Ascending aorta (tissue), 2 donors: Measurements from ENCODE around the gene PI4KB. TPM values are rescaled to one million over a fixed set of nuclear protein-coding genes. Genes with fewer than 3 reads are reported as not detected.

Source experiments
- DNase-seq, 2 donors: peaks; one replicate each; pipeline ENCODE4 v3.0.0-alpha.2; 2019; ENCODE audit warnings: low spot score in 2 of 2
- H3K27ac ChIP-seq, 2 donors: fragments of 200-600 bp; sonication (generic); one replicate each; pipeline ENCODE4 v1.5.1; 2016 to 2017; ENCODE audit warnings: mild to moderate bottlenecking in 1 of 2
- H3K27me3 ChIP-seq: fragments of 200-600 bp; sonication (generic); one replicate; pipeline ENCODE4 v1.5.1; 2017
- H3K36me3 ChIP-seq, 2 donors: fragments of 200-600 bp; sonication (generic); one replicate each; pipeline ENCODE4 v1.5.1; 2016
- H3K4me1 ChIP-seq, 2 donors: fragments of 200-600 bp; sonication (generic); one replicate each; pipeline ENCODE4 v1.5.1; 2016 to 2017; ENCODE audit warnings: mild to moderate bottlenecking in 1 of 2
- H3K4me3 ChIP-seq, 2 donors: fragments of 200-600 bp; sonication (generic); one replicate each; pipeline ENCODE4 v1.5.1; 2016 to 2017; ENCODE audit warnings: mild to moderate bottlenecking in 1 of 2
- H3K9me3 ChIP-seq, 2 donors: fragments of 200-600 bp; sonication (generic); one replicate each; pipeline ENCODE4 v1.5.1; 2016
- intact Hi-C: fragments of 100-400 bp; cut with DNase I; formaldehyde crosslinking; loops from one replicate; pipeline ENCODE4 v1.15.1; 2023
- total RNA-seq: library from RNA; depleted of rRNA; stranded (reverse); fragments of >200 nt; gene quantifications from one replicate; pipeline ENCODE4 v1.1.0, GENCODE V29; 2016
- TF ChIP-seq, protein P1 (sequence below), 3 experiments: fragments of 200-600 bp in 2 of 3; fragments of 450-650 bp in 1 of 3; sonication (generic) in 2 of 3; IDR thresholded peaks; one replicate each; pipeline ENCODE4 v1.5.1; 2016 to 2019; ENCODE audit warnings: antibody characterized with exemption in 3 of 3, mild to moderate bottlenecking in 1 of 3, moderate library complexity in 1 of 3

Gene PI4KB
- total RNA-seq, 1 donor from 2014 or later: 94.8 TPM

DNA sequence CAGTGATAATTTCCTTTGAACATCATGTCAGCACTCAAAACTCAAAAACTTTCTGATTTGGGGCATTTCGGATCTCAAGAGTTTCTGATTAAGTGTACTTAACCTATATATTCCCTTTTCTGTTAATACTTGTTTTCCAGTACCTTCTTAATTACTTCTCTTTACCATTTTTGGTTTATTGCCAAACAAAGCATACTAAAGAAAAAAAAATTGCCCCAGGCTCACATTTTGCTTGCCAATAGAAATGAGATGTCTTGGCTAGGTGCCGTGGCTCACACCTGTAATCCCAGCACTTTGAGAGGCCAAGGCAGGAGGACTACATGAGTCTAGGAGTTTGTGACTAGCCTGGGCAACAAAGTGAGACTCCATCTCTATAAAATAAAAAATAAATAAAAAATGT is 67.9 kb downstream of the PI4KB start:
- Histone ChIP-seq H3K27ac (no peak overlapping the region), H3K9me3 (no peaks in the 10 kb centered on the region), H3K4me1 (peaks cover 0 to 7% of the 10 kb centered on the region in 2 donors), H3K4me3 (no peak overlapping the region), H3K36me3 (peaks cover 19 to 23% of the 10 kb centered on the region in 2 donors), H3K27me3 (no peaks in the 10 kb centered on the region)
- DNase-seq: no peak
- intact Hi-C loops: no loop called here
- TF ChIP-seq, protein P1, sequence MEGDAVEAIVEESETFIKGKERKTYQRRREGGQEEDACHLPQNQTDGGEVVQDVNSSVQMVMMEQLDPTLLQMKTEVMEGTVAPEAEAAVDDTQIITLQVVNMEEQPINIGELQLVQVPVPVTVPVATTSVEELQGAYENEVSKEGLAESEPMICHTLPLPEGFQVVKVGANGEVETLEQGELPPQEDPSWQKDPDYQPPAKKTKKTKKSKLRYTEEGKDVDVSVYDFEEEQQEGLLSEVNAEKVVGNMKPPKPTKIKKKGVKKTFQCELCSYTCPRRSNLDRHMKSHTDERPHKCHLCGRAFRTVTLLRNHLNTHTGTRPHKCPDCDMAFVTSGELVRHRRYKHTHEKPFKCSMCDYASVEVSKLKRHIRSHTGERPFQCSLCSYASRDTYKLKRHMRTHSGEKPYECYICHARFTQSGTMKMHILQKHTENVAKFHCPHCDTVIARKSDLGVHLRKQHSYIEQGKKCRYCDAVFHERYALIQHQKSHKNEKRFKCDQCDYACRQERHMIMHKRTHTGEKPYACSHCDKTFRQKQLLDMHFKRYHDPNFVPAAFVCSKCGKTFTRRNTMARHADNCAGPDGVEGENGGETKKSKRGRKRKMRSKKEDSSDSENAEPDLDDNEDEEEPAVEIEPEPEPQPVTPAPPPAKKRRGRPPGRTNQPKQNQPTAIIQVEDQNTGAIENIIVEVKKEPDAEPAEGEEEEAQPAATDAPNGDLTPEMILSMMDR (IDR thresholded peaks at IDR 0.05): no peak

DNA sequence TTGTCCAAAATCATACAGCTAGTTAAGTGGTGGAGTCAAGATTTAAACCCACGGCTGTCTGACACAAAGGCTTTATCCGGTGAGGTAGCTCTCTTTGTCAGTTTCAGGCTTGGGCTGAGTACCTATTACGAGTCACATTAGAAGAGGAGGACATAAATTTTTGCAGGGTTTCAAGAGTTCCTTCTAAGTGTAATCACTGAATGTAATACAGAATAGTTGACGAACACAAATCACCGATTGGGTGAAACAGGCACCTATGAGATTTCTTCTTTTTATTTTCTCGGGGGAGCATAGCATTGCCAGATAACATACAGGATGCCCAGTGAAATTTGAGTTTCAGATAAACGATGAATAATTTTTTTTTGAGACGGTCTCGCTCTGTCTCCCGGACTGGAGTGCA is 71.8 kb downstream of the PI4KB start:
- Histone ChIP-seq H3K36me3 (no peaks in the 10 kb centered on the region), H3K4me1 (peaks cover 0 to 7% of the 10 kb centered on the region in 2 donors), H3K4me3 (peak overlapping the region; percentile 81 to 82), H3K27me3 (no peaks in the 10 kb centered on the region), H3K9me3 (no peaks in the 10 kb centered on the region), H3K27ac (peak overlapping the region; percentile 88 to 89)
- intact Hi-C loops: no loop called here
- TF ChIP-seq, protein P1 (IDR thresholded peaks at IDR 0.05): no peak
- no peak for DNase-seq

DNA sequence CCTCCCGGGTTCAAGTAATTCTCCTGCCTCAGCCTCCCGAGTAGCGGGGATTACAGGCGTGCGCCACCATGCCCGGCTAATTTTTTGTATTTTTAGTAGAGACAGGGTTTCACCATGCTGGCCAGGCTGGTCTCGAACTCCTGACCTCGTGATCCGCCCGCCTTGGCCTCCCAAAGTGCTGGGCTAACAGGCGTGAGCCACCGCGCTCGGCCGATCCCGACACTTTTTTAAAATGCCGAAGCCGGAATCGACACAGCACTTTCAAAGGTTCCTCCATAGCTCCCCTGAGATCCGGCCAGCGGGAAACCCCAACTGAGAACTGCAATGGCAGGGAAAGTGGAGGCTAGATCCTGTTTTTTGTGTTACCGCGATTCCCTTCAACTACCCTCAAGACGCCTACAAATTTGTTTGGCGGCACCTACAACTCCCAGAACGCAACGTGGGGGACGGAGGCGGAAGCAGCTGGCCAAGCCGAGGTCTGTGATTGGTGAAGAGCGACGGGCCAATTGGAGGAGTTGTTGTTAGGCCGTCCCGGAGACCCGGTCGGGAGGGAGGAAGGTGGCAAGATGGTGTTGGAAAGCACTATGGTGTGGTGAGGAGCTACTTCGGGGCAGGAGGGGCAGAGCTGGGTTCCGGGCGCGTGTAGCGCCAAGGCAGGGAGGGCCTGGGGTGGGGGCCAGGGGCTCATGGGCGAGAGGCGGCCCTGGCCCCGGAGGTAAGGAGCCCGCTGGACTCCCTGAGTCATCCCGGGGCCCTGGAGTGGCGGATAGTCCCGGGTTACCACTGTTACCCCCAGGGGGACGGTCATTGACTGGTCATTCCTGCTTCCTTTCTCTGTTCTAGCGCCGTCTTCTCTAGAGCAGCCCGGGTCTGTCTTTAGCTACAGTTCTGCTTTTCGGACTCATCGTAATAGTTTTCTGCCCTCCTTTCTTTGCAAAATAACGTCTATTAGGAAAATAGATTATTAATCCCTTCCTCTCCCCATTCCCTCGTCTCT is 72.7 kb downstream of the PI4KB start, which contains the start of gene PSMD4:
Gene PSMD4, plus strand, starts transcription at position 518 of the 997 bp plus-strand sequence. Its CDS starts 49 bp downstream, at position 567.
- intact Hi-C loops: loop anchor here (1.0 kb wide), 2 partner anchors 28 to 56 kb away; partner anchors contain the start of genes PIP5K1A and ZNF687
- Histone ChIP-seq H3K4me1 (peaks cover 0 to 7% of the 10 kb centered on the region in 2 donors), H3K27me3 (no peaks in the 10 kb centered on the region), H3K9me3 (no peaks in the 10 kb centered on the region), H3K36me3 (peaks cover 3 to 4% of the 10 kb centered on the region in 2 donors), H3K27ac (peak within 1 kb of the TSS; percentile 88 to 89), H3K4me3 (peak within 1 kb of the TSS; percentile 81 to 82)
- TF ChIP-seq, protein P1 (IDR thresholded peaks at IDR 0.05): no peak
- DNase-seq: peak; percentile 79 to 97

GRCh38 chr1:151251656-151252470 is 75.4 kb downstream of the PI4KB start:
- Histone ChIP-seq H3K4me1 (peaks cover 0 to 7% of the 10 kb centered on the region in 2 donors), H3K36me3 (peaks cover 28 to 30% of the 10 kb centered on the region in 2 donors), H3K9me3 (no peaks in the 10 kb centered on the region), H3K27me3 (no peaks in the 10 kb centered on the region), H3K27ac (no peak overlapping the region), H3K4me3 (no peak overlapping the region)
- peak in 1 of 2 donors; percentile 82 for DNase-seq
- intact Hi-C loops: no loop called here
- TF ChIP-seq, protein P1 (IDR thresholded peaks at IDR 0.05): peak; percentile 67 to 82 (median 82)

- H3K36me3 ChIP-seq: peaks cover 73 to 75% of the 10 kb centered on the region in 2 donors
- H3K27ac ChIP-seq: no peak overlapping the region
- intact Hi-C loops: no loop called here
- TF ChIP-seq, protein P1 (IDR thresholded peaks at IDR 0.05): no peak
- H3K4me1 ChIP-seq: no peaks in the 10 kb centered on the region
- no peaks in the 10 kb centered on the region for H3K27me3 ChIP-seq
- H3K9me3 ChIP-seq: no peaks in the 10 kb centered on the region
- DNase-seq: no peak
- H3K4me3 ChIP-seq: no peak overlapping the region
Measured at GRCh38 chr1:151246786-151247185, 80.4 kb downstream of the PI4KB start.
